HEK293 (cell line): ENCODE data around the gene IQGAP3.

Experiments
- CTCF ChIP-seq: fragments of 450-650 bp; formaldehyde crosslinking; IDR thresholded peaks from 2 replicates; pipeline ENCODE4 v1.5.1; 2016; ENCODE audit warnings: missing biosample characterization, missing genetic modification characterization
- KLF16 ChIP-seq: fragments of 450-650 bp; formaldehyde crosslinking; IDR thresholded peaks from 2 replicates; pipeline ENCODE4 v1.5.1; 2017; ENCODE audit warnings: missing biosample characterization, missing genetic modification characterization
- PATZ1 ChIP-seq: fragments of 450-650 bp; formaldehyde crosslinking; IDR thresholded peaks from 2 replicates; pipeline ENCODE4 v1.5.1; 2016; ENCODE audit warnings: missing biosample characterization, missing genetic modification characterization
- PBX3 ChIP-seq: sonication (generic); formaldehyde crosslinking; IDR thresholded peaks from 2 replicates; pipeline ENCODE4 v1.8.1; 2022; ENCODE audit warnings: mild to moderate bottlenecking, moderate library complexity, missing genetic modification reagents
- RBAK ChIP-seq: fragments of 450-650 bp; formaldehyde crosslinking; IDR thresholded peaks from 2 replicates; pipeline ENCODE4 v1.5.1; 2016; ENCODE audit warnings: missing biosample characterization, missing genetic modification characterization
- ZNF121 ChIP-seq: fragments of 450-650 bp; formaldehyde crosslinking; IDR thresholded peaks from 2 replicates; pipeline ENCODE4 v1.5.1; 2016; ENCODE audit warnings: missing biosample characterization, missing genetic modification characterization
- ZNF169 ChIP-seq: fragments of 450-650 bp; formaldehyde crosslinking; IDR thresholded peaks from 2 replicates; pipeline ENCODE4 v1.5.1; 2016; ENCODE audit warnings: missing biosample characterization, missing genetic modification characterization
- ZNF24 ChIP-seq: fragments of 450-650 bp; formaldehyde crosslinking; IDR thresholded peaks from 2 replicates; pipeline ENCODE4 v1.5.1; 2016; ENCODE audit warnings: missing biosample characterization, missing genetic modification characterization
- ZNF274 ChIP-seq, 2 experiments: fragments of 200-500 bp in 1 of 2; fragments of 450-650 bp in 1 of 2; sonication (Bioruptor generic) in 1 of 2; formaldehyde crosslinking in 1 of 2; IDR thresholded peaks; 2 replicates each; pipeline versions ENCODE4 v1.5.1 to v1.6.1; 2014 to 2016; ENCODE audit warnings: borderline replicate concordance in 1 of 2, inconsistent platforms in 1 of 2, low read length in 1 of 2, missing biosample characterization in 1 of 2, missing genetic modification characterization in 1 of 2
- ZNF558 ChIP-seq: fragments of 450-650 bp; formaldehyde crosslinking; IDR thresholded peaks from 2 replicates; pipeline ENCODE4 v1.5.1; 2016; ENCODE audit warnings: missing biosample characterization, missing genetic modification characterization
- ZNF629 ChIP-seq: fragments of 450-650 bp; formaldehyde crosslinking; IDR thresholded peaks from 2 replicates; pipeline ENCODE4 v1.5.1; 2017; ENCODE audit warnings: missing biosample characterization, missing genetic modification characterization
- ZNF658 ChIP-seq: fragments of 450-650 bp; formaldehyde crosslinking; IDR thresholded peaks from 2 replicates; pipeline ENCODE4; 2016; ENCODE audit warnings: missing biosample characterization, missing genetic modification characterization

GRCh38 chr1:156533568-156534220, 38.7 kb downstream of the IQGAP3 start:
- TF ChIP-seq CTCF (tag by site-specific recombination) (no peak), ZNF558 (tag by site-specific recombination) (no peak), KLF16 (tag by site-specific recombination) (no peak), ZNF24 (no peak), PATZ1 (tag by site-specific recombination) (no peak), RBAK (tag by site-specific recombination) (no peak), ZNF629 (no peak), ZNF658 (tag by site-specific recombination) (no peak), PBX3 (CRISPR knock-in tag) (no peak), ZNF274 (IDR thresholded peaks at IDR 0.05; ENCODE audit: low read length) (no peak), ZNF274 (tag by site-specific recombination; IDR thresholded peaks at IDR 0.05; ENCODE audit: borderline replicate concordance) (no peak), ZNF121 (tag by site-specific recombination) (no peak), ZNF169 (no peak)
